Adrenal gland (tissue), 5 donors: ENCODE measurements around the gene PPARGC1A.

Source experiments
- POLR2A ChIP-seq, 2 donors: fragments of 450-650 bp; IDR thresholded peaks; one replicate each; pipeline ENCODE4 v1.6.1; 2017; ENCODE audit warnings: antibody characterized with exemption in 2 of 2, mild to moderate bottlenecking in 2 of 2, moderate library complexity in 1 of 2
- TF ChIP-seq, protein P1 (sequence below), 6 experiments: fragments of 450-650 bp in 4 of 6; fragments of 200-600 bp in 2 of 6; sonication (generic) in 1 of 6; IDR thresholded peaks; 1 replicate in 5 of 6; 2 replicates in 1 of 6; pipeline versions ENCODE4 v1.5.1 to v1.8.0; 2016 to 2021; ENCODE audit warnings: antibody characterized with exemption in 6 of 6, mild to moderate bottlenecking in 2 of 6, moderate library complexity in 1 of 6
- donor health status: DM: no; HTN: no; CAD: no.

- TF ChIP-seq, protein P1, sequence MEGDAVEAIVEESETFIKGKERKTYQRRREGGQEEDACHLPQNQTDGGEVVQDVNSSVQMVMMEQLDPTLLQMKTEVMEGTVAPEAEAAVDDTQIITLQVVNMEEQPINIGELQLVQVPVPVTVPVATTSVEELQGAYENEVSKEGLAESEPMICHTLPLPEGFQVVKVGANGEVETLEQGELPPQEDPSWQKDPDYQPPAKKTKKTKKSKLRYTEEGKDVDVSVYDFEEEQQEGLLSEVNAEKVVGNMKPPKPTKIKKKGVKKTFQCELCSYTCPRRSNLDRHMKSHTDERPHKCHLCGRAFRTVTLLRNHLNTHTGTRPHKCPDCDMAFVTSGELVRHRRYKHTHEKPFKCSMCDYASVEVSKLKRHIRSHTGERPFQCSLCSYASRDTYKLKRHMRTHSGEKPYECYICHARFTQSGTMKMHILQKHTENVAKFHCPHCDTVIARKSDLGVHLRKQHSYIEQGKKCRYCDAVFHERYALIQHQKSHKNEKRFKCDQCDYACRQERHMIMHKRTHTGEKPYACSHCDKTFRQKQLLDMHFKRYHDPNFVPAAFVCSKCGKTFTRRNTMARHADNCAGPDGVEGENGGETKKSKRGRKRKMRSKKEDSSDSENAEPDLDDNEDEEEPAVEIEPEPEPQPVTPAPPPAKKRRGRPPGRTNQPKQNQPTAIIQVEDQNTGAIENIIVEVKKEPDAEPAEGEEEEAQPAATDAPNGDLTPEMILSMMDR (IDR thresholded peaks at IDR 0.05): no peak
- no peak for TF ChIP-seq POLR2A (IDR thresholded peaks at IDR 0.05)
Measured at GRCh38 chr4:23911675-23912455, 22.0 kb upstream of the PPARGC1A start.
